H1 (cell line): ENCODE measurements around the gene AOPEP. TPM values are rescaled to one million over a fixed set of nuclear protein-coding genes. Genes with fewer than 3 reads are reported as not detected.

ENCODE experiments used
- CTCF ChIA-PET: fragments of 300-600 bp; sonication (Branson Sonifier 250); formaldehyde crosslinking; loops from one replicate; lab custom pipeline; 2021; ENCODE audit not compliant: partially characterized antibody; lab: Charles Lee
- POLR2A ChIA-PET: fragments of 300-600 bp; sonication (Branson Sonifier 250); formaldehyde crosslinking; loops from one replicate; lab custom pipeline; 2021; ENCODE audit warnings: inconsistent platforms; ENCODE audit not compliant: partially characterized antibody; lab: Charles Lee
- DNase-seq, 2 experiments: peaks; one replicate each; pipeline versions ENCODE4 v3.0.0 to v3.0.0-alpha.2; 2010 to 2022; ENCODE audit warnings: low spot score in 2 of 2, low read depth in 1 of 2, mixed read lengths in 1 of 2
- FAIRE-seq: peaks from 2 replicates; lab custom pipeline; 2011; peaks lifted over from hg19 to GRCh38; lab: Jason Lieb, UNC
- H2AFZ ChIP-seq: 2 replicates; pipeline ENCODE4 v1.8.1; 2012; ENCODE audit warnings: low read length, inconsistent platforms
- H2AK5ac ChIP-seq: 2 replicates; pipeline ENCODE4 v1.6.1; 2013; ENCODE audit warnings: low read depth, low read length
- H2BK120ac ChIP-seq: replicated peaks from 2 replicates; pipeline ENCODE3; 2013; ENCODE audit warnings: low read depth, low read length, inconsistent platforms
- H2BK12ac ChIP-seq: 2 replicates; pipeline ENCODE4 v1.6.1; 2013; ENCODE audit warnings: low read depth, low read length
- H2BK15ac ChIP-seq: 2 replicates; pipeline ENCODE4 v1.6.1; 2013; ENCODE audit warnings: low read length
- H2BK20ac ChIP-seq: 2 replicates; pipeline ENCODE4 v1.6.1; 2013; ENCODE audit warnings: low read length
- H2BK5ac ChIP-seq: 2 replicates; pipeline ENCODE4 v1.6.1; 2013; ENCODE audit warnings: low read depth, low read length
- H3K14ac ChIP-seq: 2 replicates; pipeline ENCODE4 v1.6.1; 2013; ENCODE audit warnings: inconsistent platforms; ENCODE audit not compliant: insufficient read length
- H3K18ac ChIP-seq: 2 replicates; pipeline ENCODE4 v1.6.1; 2013; ENCODE audit warnings: low read length; ENCODE audit errors: extremely low read depth
- H3K23ac ChIP-seq: 2 replicates; pipeline ENCODE4 v1.6.1; 2013; ENCODE audit warnings: inconsistent platforms; ENCODE audit not compliant: insufficient read length
- H3K23me2 ChIP-seq: 2 replicates; pipeline ENCODE4 v1.6.1; 2013; ENCODE audit warnings: low read depth, low read length
- H3K27ac ChIP-seq: 2 replicates; pipeline ENCODE4 v1.6.1; 2011; ENCODE audit warnings: low read depth, low read length, inconsistent platforms
- H3K27me3 ChIP-seq, 4 experiments: replicated peaks in 1 of 4; 1 replicate in 1 of 4; 2 replicates in 3 of 4; pipeline versions ENCODE4 v1.6.1 to v1.8.1; 2011 to 2013; ENCODE audit warnings: low read length in 3 of 4, mild to moderate bottlenecking in 3 of 4, inconsistent platforms in 2 of 4, mixed read lengths in 2 of 4, moderate library complexity in 1 of 4; ENCODE audit not compliant: control insufficient read depth in 3 of 4, insufficient read depth in 3 of 4; ENCODE audit errors: extremely low read depth in 1 of 4
- H3K36me3 ChIP-seq, 4 experiments: 2 replicates each; pipeline versions ENCODE4 v1.6.1 to v1.8.1; 2011 to 2013; ENCODE audit warnings: mild to moderate bottlenecking in 4 of 4, low read length in 3 of 4, moderate library complexity in 2 of 4, control low read depth in 1 of 4, inconsistent platforms in 1 of 4; ENCODE audit not compliant: insufficient read depth in 4 of 4, control insufficient read depth in 2 of 4
- H3K4ac ChIP-seq: replicated peaks from 2 replicates; pipeline ENCODE3; 2013; ENCODE audit warnings: low read length, low read depth, mixed read lengths, inconsistent platforms; ENCODE audit not compliant: insufficient read length
- H3K4me1 ChIP-seq, 4 experiments: replicated peaks in 1 of 4; 1 replicate in 1 of 4; 2 replicates in 3 of 4; pipeline versions ENCODE4 v1.6.1 to v1.8.1; 2011 to 2013; ENCODE audit warnings: low read length in 3 of 4, inconsistent platforms in 2 of 4, mixed read lengths in 1 of 4; ENCODE audit not compliant: insufficient read depth in 4 of 4, control insufficient read depth in 3 of 4
- H3K4me2 ChIP-seq, 2 experiments: 2 replicates each; pipeline versions ENCODE4 v1.6.1 to v1.8.1; 2011 to 2013; ENCODE audit warnings: low read depth in 2 of 2, low read length in 2 of 2, control low read depth in 1 of 2, inconsistent platforms in 1 of 2, mild to moderate bottlenecking in 1 of 2; ENCODE audit not compliant: insufficient read depth in 1 of 2
- H3K4me3 ChIP-seq, 4 experiments: fragments of 200-600, 300-600 bp in 1 of 4; sonication (generic), shearing (Covaris generic), sonication (Bioruptor Twin) in 1 of 4; 2 replicates each; pipeline versions ENCODE4 v1.5.1 to v1.8.1; 2011 to 2016; ENCODE audit warnings: low read length in 4 of 4, low read depth in 3 of 4, control low read depth in 2 of 4, inconsistent platforms in 2 of 4, mild to moderate bottlenecking in 2 of 4, mixed read lengths in 1 of 4, moderate library complexity in 1 of 4; ENCODE audit not compliant: insufficient read depth in 2 of 4; ENCODE audit errors: extremely low read depth in 1 of 4
- H3K56ac ChIP-seq: replicated peaks from 2 replicates; pipeline ENCODE3; 2013; ENCODE audit warnings: low read depth, mild to moderate bottlenecking, mixed read lengths, low read length, inconsistent platforms; ENCODE audit not compliant: insufficient read length
- H3K79me1 ChIP-seq: 2 replicates; pipeline ENCODE4 v1.6.1; 2013; ENCODE audit warnings: low read depth, low read length, control low read depth
- H3K79me2 ChIP-seq, 2 experiments: 2 replicates each; pipeline versions ENCODE4 v1.6.1 to v1.8.1; 2012 to 2013; ENCODE audit warnings: low read length in 2 of 2, mild to moderate bottlenecking in 2 of 2, inconsistent platforms in 1 of 2; ENCODE audit not compliant: insufficient read depth in 2 of 2, control insufficient read depth in 1 of 2
- H3K9ac ChIP-seq, 4 experiments: replicated peaks in 1 of 4; 1 replicate in 1 of 4; 2 replicates in 3 of 4; pipeline versions ENCODE4 v1.6.1 to v1.8.1; 2011 to 2013; ENCODE audit warnings: low read depth in 3 of 4, low read length in 3 of 4, control low read depth in 2 of 4, mild to moderate bottlenecking in 2 of 4, moderate library complexity in 2 of 4, inconsistent platforms in 1 of 4; ENCODE audit errors: extremely low read depth in 1 of 4
- H3K9me3 ChIP-seq, 2 experiments: 2 replicates each; pipeline versions ENCODE4 v1.6.1 to v1.8.1; 2012 to 2013; ENCODE audit warnings: mild to moderate bottlenecking in 2 of 2, moderate library complexity in 2 of 2, control low read depth in 1 of 2, inconsistent platforms in 1 of 2, low read depth in 1 of 2, low read length in 1 of 2, mixed read lengths in 1 of 2; ENCODE audit not compliant: insufficient read depth in 2 of 2
- H4K20me1 ChIP-seq, 2 experiments: replicated peaks in 1 of 2; 2 replicates each; pipeline versions ENCODE3 to v1.8.1; 2011 to 2013; ENCODE audit warnings: inconsistent platforms in 2 of 2, low read length in 2 of 2, mild to moderate bottlenecking in 1 of 2; ENCODE audit not compliant: insufficient read depth in 2 of 2, control insufficient read depth in 1 of 2
- H4K5ac ChIP-seq: 2 replicates; pipeline ENCODE4 v1.6.1; 2013; ENCODE audit warnings: low read length, low read depth, mixed read lengths, inconsistent platforms; ENCODE audit not compliant: insufficient read length
- H4K8ac ChIP-seq: 2 replicates; pipeline ENCODE4 v1.8.0; 2013; ENCODE audit warnings: mild to moderate bottlenecking, moderate library complexity, low read length, inconsistent platforms; ENCODE audit not compliant: insufficient read depth; ENCODE audit errors: extremely low read depth
- H4K91ac ChIP-seq: replicated peaks from 2 replicates; pipeline ENCODE3; 2013; ENCODE audit warnings: low read length, mixed read lengths, inconsistent platforms; ENCODE audit not compliant: insufficient read length
- NRF1 ChIP-seq: IDR thresholded peaks from 2 replicates; pipeline ENCODE4 v1.6.1; 2011; ENCODE audit warnings: mild to moderate bottlenecking, low read depth, low read length, improper control_type of control experiment
- PHF8 ChIP-seq: fragments of 200-600 bp; sonication (generic); conservative IDR thresholded peaks from 2 replicates; pipeline ENCODE4 v1.7.1; 2012; ENCODE audit warnings: low read depth, mild to moderate bottlenecking, inconsistent platforms, low read length, moderate library complexity
- YY1 ChIP-seq: IDR thresholded peaks from 2 replicates; pipeline ENCODE4 v1.6.1; 2011; ENCODE audit warnings: low read depth, mild to moderate bottlenecking, low read length
- WGBS, 2 experiments: shearing (Covaris generic) in 1 of 2; methylation state at CpG; one replicate each; pipeline versions ENCODE4 v1.1.6 to v1.1.7; 2013 to 2015; ENCODE audit warnings: low lambda C conversion rate in 2 of 2, mixed read lengths in 2 of 2, inconsistent platforms in 1 of 2, low coverage in 1 of 2, missing lambda C conversion rate in 1 of 2; ENCODE audit not compliant: insufficient replicate concordance in 2 of 2, insufficient coverage in 1 of 2, insufficient read length in 1 of 2; ENCODE audit errors: extremely low coverage in 1 of 2, missing lambda C conversion rate in 1 of 2; 5-methylcytosine and 5-hydroxymethylcytosine counted together
- polyA plus RNA-seq, 7 experiments: library from polyadenylated mRNA; depleted of rRNA in 3 of 7; stranded (reverse) in 5 of 7; unstranded in 2 of 7; fragments of >200 nt in 5 of 7; fragments of 200-250 nt in 2 of 7; gene quantifications; 1 replicate in 5 of 7; 2 replicates in 1 of 7; 4 replicates in 1 of 7; pipeline versions ENCODE4 v1.2.1 to v1.2.3, GENCODE V29; 2011 to 2013; ENCODE audit warnings: missing spikeins in 2 of 7, mixed read lengths in 2 of 7
- total RNA-seq: library from RNA; stranded (reverse); fragmentation: NEBNext Ultra II Directional; extraction: Animal tissue kit (Norgen Biotek cat#: 25700); gene quantifications from 2 replicates; pipeline ENCODE4 v1.2.1, GENCODE V29; 2021

AOPEP gene
- total and polyA plus RNA-seq, 2 of the 8 experiments (the other 6 are each of a cell fraction or from before 2014, with no cell fraction given) = 6.1 to 14.3 TPM

- H3K14ac ChIP-seq = no peak overlapping the region
- H2AFZ ChIP-seq = no peak overlapping the region
- no peak overlapping the region for H2BK15ac ChIP-seq
- CTCF ChIA-PET = no interaction called here
- H3K23ac ChIP-seq = no peak overlapping the region
- no peaks in the 10 kb centered on the region for H3K27me3 ChIP-seq
- no peak overlapping the region for H2BK20ac ChIP-seq
- H4K20me1 ChIP-seq = no peaks in the 10 kb centered on the region
- no peak overlapping the region for H2BK120ac ChIP-seq
- 78% methylated on average over 3 of the region's 3 CpGs; no CpG with 5 or more reads in 1 of the 2 experiments for WGBS, 2 experiments
- H3K23me2 ChIP-seq = no peaks in the 10 kb centered on the region
- no peaks in the 10 kb centered on the region for H3K79me1 ChIP-seq
- H3K4me3 ChIP-seq = no peak overlapping the region
- no peaks in the 10 kb centered on the region for H3K9me3 ChIP-seq
- no peak overlapping the region for H3K4ac ChIP-seq
- POLR2A ChIA-PET = no interaction called here
- no peak overlapping the region for H2BK5ac ChIP-seq
- no peak overlapping the region for H4K5ac ChIP-seq
- no peaks in the 10 kb centered on the region for H3K36me3 ChIP-seq
- H3K4me1 ChIP-seq = no peaks in the 10 kb centered on the region
- no peak overlapping the region for H3K27ac ChIP-seq
- H3K56ac ChIP-seq = no peak overlapping the region
- DNase-seq (no peak), FAIRE-seq (no peak)
- no peak overlapping the region for H3K4me2 ChIP-seq
- no peak overlapping the region for H4K91ac ChIP-seq
- H2AK5ac ChIP-seq = no peak overlapping the region
- no peak overlapping the region for H2BK12ac ChIP-seq
- no peak overlapping the region for H4K8ac ChIP-seq
- H3K9ac ChIP-seq = no peak overlapping the region
- no peaks in the 10 kb centered on the region for H3K79me2 ChIP-seq
- no peak overlapping the region for H3K18ac ChIP-seq
- TF ChIP-seq PHF8 (no peak), NRF1 (no peak), YY1 (no peak)
These were observed 286.4 kb downstream of the AOPEP start for GRCh38 chr9:95012902-95013301.
